SU-DHL-6 (cell line): ENCODE results near the gene HNRNPU.

Source experiments
- H2AFZ ChIP-seq: fragments of 200-600 bp; sonication (generic); 2 replicates; pipeline ENCODE4 v1.6.1; 2014; ENCODE audit warnings: low read depth, mild to moderate bottlenecking, moderate library complexity, mixed read lengths, antibody characterized with exemption, low read length; ENCODE audit not compliant: severe bottlenecking
- H3F3A ChIP-seq: fragments of 200-600 bp; shearing (Covaris generic); 2 replicates; pipeline ENCODE4 v1.6.0; 2016; ENCODE audit warnings: antibody characterized with exemption, mild to moderate bottlenecking; ENCODE audit not compliant: insufficient read depth
- H3K27ac ChIP-seq: fragments of 200-600 bp; sonication (generic); 2 replicates; pipeline ENCODE4 v1.5.1; 2016; ENCODE audit warnings: low read depth, mild to moderate bottlenecking, low read length, moderate library complexity, mixed read lengths
- H3K27me3 ChIP-seq: fragments of 200-600 bp; sonication (generic), shearing (Covaris generic); 2 replicates; pipeline ENCODE4 v1.6.0; 2014; ENCODE audit warnings: mild to moderate bottlenecking, low read length
- H3K36me3 ChIP-seq: fragments of 200-600 bp; sonication (generic); 2 replicates; pipeline ENCODE4 v1.6.1; 2014; ENCODE audit warnings: mild to moderate bottlenecking, low read length, mixed read lengths
- H3K4me2 ChIP-seq: fragments of 300-600, 200-600 bp; shearing (Covaris generic), sonication (generic); 2 replicates; pipeline ENCODE4 v1.6.0; 2014; ENCODE audit warnings: low read length, low read depth, mild to moderate bottlenecking; ENCODE audit not compliant: poor library complexity, severe bottlenecking
- H3K4me3 ChIP-seq: fragments of 200-600 bp; sonication (generic); 2 replicates; pipeline ENCODE4 v1.5.1; 2014; ENCODE audit warnings: antibody characterized with exemption, low read length, mild to moderate bottlenecking, mixed read lengths; ENCODE audit not compliant: insufficient read depth, poor library complexity, severe bottlenecking
- H3K79me2 ChIP-seq: fragments of 200-600 bp; sonication (generic); 2 replicates; pipeline ENCODE4 v1.6.1; 2014; ENCODE audit warnings: mild to moderate bottlenecking, low read length, moderate library complexity; ENCODE audit not compliant: insufficient read depth
- H3K9ac ChIP-seq: fragments of 200-600 bp; sonication (generic); 2 replicates; pipeline ENCODE4 v1.7.0; 2014; ENCODE audit warnings: mild to moderate bottlenecking, low read length
- H3K9me2 ChIP-seq: fragments of 200-600 bp; sonication (generic); replicated peaks from 2 replicates; pipeline ENCODE4 v1.6.1; 2014; ENCODE audit warnings: low read length; ENCODE audit not compliant: insufficient read depth
- H3K9me3 ChIP-seq: fragments of 200-600 bp; sonication (generic); 2 replicates; pipeline ENCODE4 v1.6.1; 2014; ENCODE audit warnings: low read length, mixed read lengths; ENCODE audit not compliant: insufficient read depth
- H4K20me1 ChIP-seq: fragments of 200-600 bp; sonication (generic); 2 replicates; pipeline ENCODE4 v1.6.1; 2014; ENCODE audit warnings: low read depth, mild to moderate bottlenecking, antibody characterized with exemption, low read length, moderate library complexity, mixed read lengths
- CTCF ChIP-seq: fragments of 200-600 bp; sonication (generic); IDR thresholded peaks from one replicate; pipeline ENCODE4 v1.5.1; 2017; ENCODE audit warnings: antibody characterized with exemption, mild to moderate bottlenecking, low read length, moderate library complexity; ENCODE audit not compliant: insufficient read depth, poor library complexity, severe bottlenecking
- EZH2phosphoT487 ChIP-seq: fragments of 200-600 bp; sonication (generic), shearing (Covaris generic); conservative IDR thresholded peaks from 2 replicates; pipeline ENCODE4 v1.6.1; 2018; ENCODE audit warnings: mild to moderate bottlenecking, antibody characterized with exemption, low read length, moderate library complexity, mixed read lengths

Gene HNRNPU

GRCh38 chr1:244852694-244853093, 11.6 kb downstream of the HNRNPU start:
- peaks cover 97% of the 10 kb centered on the region for H3K36me3 ChIP-seq
- H3K9me3 ChIP-seq: no peaks in the 10 kb centered on the region
- peaks cover 48% of the 10 kb centered on the region for H4K20me1 ChIP-seq
- H3K4me3 ChIP-seq: no peak overlapping the region
- H3K9ac ChIP-seq: no peak overlapping the region
- TF ChIP-seq EZH2phosphoT487: no peak
- no peak for TF ChIP-seq CTCF
- H3K27ac ChIP-seq: no peak overlapping the region
- H3K79me2 ChIP-seq: peaks cover 43% of the 10 kb centered on the region
- H3F3A ChIP-seq: peaks cover 97% of the 10 kb centered on the region
- no peak overlapping the region for H3K4me2 ChIP-seq
- H2AFZ ChIP-seq: no peak overlapping the region
- H3K9me2 ChIP-seq: no peaks in the 10 kb centered on the region
- no peaks in the 10 kb centered on the region for H3K27me3 ChIP-seq

GRCh38 chr1:244851546-244852231, 12.7 kb downstream of the HNRNPU start:
- Histone ChIP-seq H3K4me2 (no peak overlapping the region), H3K36me3 (peaks cover 97% of the 10 kb centered on the region), H3K9me2 (no peaks in the 10 kb centered on the region), H3K9me3 (no peaks in the 10 kb centered on the region), H3K4me3 (no peak overlapping the region), H3K9ac (no peak overlapping the region), H3K27me3 (no peaks in the 10 kb centered on the region), H4K20me1 (peaks cover 48% of the 10 kb centered on the region), H2AFZ (no peak overlapping the region), H3K79me2 (peaks cover 33% of the 10 kb centered on the region), H3K27ac (no peak overlapping the region), H3F3A (peaks cover 98% of the 10 kb centered on the region)
- no peak for TF ChIP-seq EZH2phosphoT487
- TF ChIP-seq CTCF: no peak

- Histone ChIP-seq H4K20me1 (peaks cover 44% of the 10 kb centered on the region), H3K27me3 (no peaks in the 10 kb centered on the region), H3K9me2 (no peaks in the 10 kb centered on the region), H3F3A (peaks cover 96% of the 10 kb centered on the region), H3K27ac (no peak overlapping the region), H3K9me3 (no peaks in the 10 kb centered on the region), H3K36me3 (peaks cover 95% of the 10 kb centered on the region), H2AFZ (no peak overlapping the region), H3K4me3 (no peak overlapping the region), H3K9ac (no peak overlapping the region), H3K4me2 (no peak overlapping the region), H3K79me2 (peaks cover 25% of the 10 kb centered on the region)
- TF ChIP-seq EZH2phosphoT487 (no peak), CTCF (no peak)
Measured at GRCh38 chr1:244850896-244851295, 13.4 kb downstream of the HNRNPU start.
